ENCODE data around the gene KY.

Gene KY

DNA sequence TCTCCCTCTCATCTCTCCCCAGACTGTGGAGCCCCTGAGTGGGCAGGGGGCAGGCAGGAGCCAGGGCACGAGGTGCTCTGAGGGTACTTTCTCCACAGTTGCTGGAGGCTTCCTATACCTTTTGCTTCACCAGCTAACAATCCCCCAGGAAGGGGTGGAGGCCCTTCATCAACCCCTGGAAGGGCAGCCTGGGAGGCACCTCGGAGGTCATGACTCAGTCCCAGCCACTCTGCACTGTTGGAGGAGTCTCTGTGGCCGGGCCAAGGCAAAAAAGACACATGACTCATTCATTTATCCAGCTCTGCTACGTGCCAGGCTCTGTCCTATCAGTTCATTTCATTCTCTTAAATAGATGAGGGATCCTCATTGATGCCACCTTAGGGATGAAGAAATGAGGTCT, 15.6 kb upstream of the KY start:
- DNase-seq (ENCODE audit: insufficient read length) (no peak), FAIRE-seq (no peak)
- TF ChIP-seq POLR2AphosphoS5 (IDR thresholded peaks at IDR 0.05; ENCODE audit: low read depth, low read length) (no peak), POLR2A (IDR thresholded peaks at IDR 0.05; ENCODE audit: low read depth, low read length) (no peak), TAF1 (IDR thresholded peaks at IDR 0.05; ENCODE audit: borderline replicate concordance, low read depth, low read length) (no peak)

DNA sequence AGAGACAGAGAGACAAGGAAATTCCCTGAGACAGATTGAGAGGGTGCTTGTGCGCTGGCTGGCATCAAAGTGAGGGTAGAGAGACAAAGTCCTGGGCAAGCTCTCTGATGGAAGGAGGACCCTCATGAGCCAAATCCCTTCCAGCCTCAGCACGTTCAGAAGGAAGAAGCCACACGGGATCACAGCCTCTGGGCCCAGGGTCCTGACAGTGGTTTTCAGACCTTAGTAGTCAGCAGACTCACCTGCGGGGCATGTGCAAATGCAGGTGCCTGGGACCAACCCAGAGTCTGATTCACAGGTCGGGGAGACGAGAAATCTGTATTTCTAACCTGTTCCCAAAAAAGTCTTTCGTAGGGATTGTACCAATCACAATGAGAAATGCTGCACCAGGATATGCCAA, 15.2 kb upstream of the KY start:
- no peak for DNase-seq (ENCODE audit: insufficient read length)
- TF ChIP-seq POLR2A (IDR thresholded peaks at IDR 0.05; ENCODE audit: low read depth, low read length) (no peak), POLR2AphosphoS5 (IDR thresholded peaks at IDR 0.05; ENCODE audit: low read depth, low read length) (no peak), TAF1 (IDR thresholded peaks at IDR 0.05; ENCODE audit: borderline replicate concordance, low read depth, low read length) (no peak)
- FAIRE-seq, result no peak

DNA sequence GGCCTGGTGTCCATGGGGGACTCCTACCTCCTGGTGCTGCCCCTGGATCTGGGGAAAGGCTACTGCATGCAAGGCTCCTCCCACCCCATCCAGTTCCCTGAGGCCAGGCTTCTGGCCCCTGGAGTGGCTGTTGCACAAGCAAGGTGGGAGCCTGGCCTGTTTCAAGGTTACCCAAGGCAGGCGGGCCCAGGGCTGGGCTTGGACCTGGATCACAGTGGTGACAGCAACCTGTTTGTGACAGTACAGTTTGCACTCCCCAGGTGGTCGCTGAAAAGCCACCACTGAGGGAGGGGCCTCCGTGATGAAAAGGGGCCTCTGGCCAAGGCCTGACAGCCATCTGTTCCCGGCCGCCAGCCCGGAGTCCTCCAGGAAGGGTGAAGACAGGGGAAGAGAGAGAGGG, 14.4 kb upstream of the KY start:
- TF ChIP-seq POLR2AphosphoS5 (IDR thresholded peaks at IDR 0.05; ENCODE audit: low read depth, low read length) (no peak), POLR2A (IDR thresholded peaks at IDR 0.05; ENCODE audit: low read depth, low read length) (no peak), TAF1 (IDR thresholded peaks at IDR 0.05; ENCODE audit: borderline replicate concordance, low read depth, low read length) (no peak)
- FAIRE-seq (no peak), DNase-seq (ENCODE audit: insufficient read length) (no peak)

GRCh38 chr3:134663721-134664456, 13.1 kb upstream of the KY start:
- no peak for DNase-seq (ENCODE audit: insufficient read length)
- no peak for FAIRE-seq
- no peak for TF ChIP-seq POLR2AphosphoS5 (IDR thresholded peaks at IDR 0.05; ENCODE audit: low read depth, low read length)
- TF ChIP-seq POLR2A (IDR thresholded peaks at IDR 0.05; ENCODE audit: low read depth, low read length), result no peak
- no peak for TF ChIP-seq TAF1 (IDR thresholded peaks at IDR 0.05; ENCODE audit: borderline replicate concordance, low read depth, low read length)

DNA sequence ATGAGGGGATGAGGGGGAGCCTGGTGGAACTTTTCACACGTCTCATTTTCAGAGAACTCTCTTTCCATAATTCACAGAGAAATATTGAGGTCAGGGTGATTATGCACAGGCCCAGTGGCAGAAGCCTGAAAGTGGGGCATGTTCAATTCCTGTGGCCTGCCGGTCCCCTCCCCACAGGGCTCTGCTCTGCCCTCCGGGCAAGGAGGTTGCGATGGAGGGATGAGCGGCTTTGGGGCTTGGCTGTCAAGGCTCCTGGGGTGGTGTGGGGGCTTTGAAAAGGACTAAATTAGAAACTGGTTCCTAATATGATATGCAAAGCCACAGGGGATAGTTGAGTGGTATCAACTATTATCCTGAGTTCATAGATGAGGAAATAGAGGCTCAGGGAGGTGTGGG, 9.2 kb upstream of the KY start:
- FAIRE-seq (no peak), DNase-seq (ENCODE audit: insufficient read length) (no peak)
- TF ChIP-seq POLR2AphosphoS5 (IDR thresholded peaks at IDR 0.05; ENCODE audit: low read depth, low read length) (no peak), POLR2A (IDR thresholded peaks at IDR 0.05; ENCODE audit: low read depth, low read length) (no peak), TAF1 (IDR thresholded peaks at IDR 0.05; ENCODE audit: borderline replicate concordance, low read depth, low read length) (no peak)

GRCh38 chr3:134659391-134660045, 8.7 kb upstream of the KY start:
- DNase-seq (ENCODE audit: insufficient read length) (no peak), FAIRE-seq (no peak)
- TF ChIP-seq TAF1 (IDR thresholded peaks at IDR 0.05; ENCODE audit: borderline replicate concordance, low read depth, low read length) (no peak), POLR2A (IDR thresholded peaks at IDR 0.05; ENCODE audit: low read depth, low read length) (no peak), POLR2AphosphoS5 (IDR thresholded peaks at IDR 0.05; ENCODE audit: low read depth, low read length) (no peak)

DNA sequence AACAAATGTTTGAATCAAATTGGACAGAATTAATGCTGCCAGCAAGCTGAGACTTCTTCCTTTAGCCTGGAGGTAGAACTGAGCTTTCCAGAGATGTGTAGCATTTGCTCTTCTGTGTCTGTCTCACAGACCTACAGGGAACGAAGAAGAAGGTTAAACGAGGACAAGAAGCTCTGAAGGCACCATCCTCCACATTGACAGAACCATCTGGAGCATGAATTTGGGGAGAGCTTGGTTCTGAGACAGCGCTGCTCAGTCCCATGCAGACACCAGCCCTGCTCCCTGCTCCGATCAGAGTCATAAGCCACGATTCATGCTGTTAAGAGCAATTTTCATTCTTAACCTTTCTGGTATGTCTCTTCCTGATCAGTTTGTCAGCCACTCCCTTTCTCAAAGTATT, 7.7 kb upstream of the KY start:
- no peak for TF ChIP-seq POLR2AphosphoS5 (IDR thresholded peaks at IDR 0.05; ENCODE audit: low read depth, low read length)
- TF ChIP-seq POLR2A (IDR thresholded peaks at IDR 0.05; ENCODE audit: low read depth, low read length), result no peak
- TF ChIP-seq TAF1 (IDR thresholded peaks at IDR 0.05; ENCODE audit: borderline replicate concordance, low read depth, low read length), result no peak
- DNase-seq (ENCODE audit: insufficient read length) (no peak), FAIRE-seq (no peak)

DNA sequence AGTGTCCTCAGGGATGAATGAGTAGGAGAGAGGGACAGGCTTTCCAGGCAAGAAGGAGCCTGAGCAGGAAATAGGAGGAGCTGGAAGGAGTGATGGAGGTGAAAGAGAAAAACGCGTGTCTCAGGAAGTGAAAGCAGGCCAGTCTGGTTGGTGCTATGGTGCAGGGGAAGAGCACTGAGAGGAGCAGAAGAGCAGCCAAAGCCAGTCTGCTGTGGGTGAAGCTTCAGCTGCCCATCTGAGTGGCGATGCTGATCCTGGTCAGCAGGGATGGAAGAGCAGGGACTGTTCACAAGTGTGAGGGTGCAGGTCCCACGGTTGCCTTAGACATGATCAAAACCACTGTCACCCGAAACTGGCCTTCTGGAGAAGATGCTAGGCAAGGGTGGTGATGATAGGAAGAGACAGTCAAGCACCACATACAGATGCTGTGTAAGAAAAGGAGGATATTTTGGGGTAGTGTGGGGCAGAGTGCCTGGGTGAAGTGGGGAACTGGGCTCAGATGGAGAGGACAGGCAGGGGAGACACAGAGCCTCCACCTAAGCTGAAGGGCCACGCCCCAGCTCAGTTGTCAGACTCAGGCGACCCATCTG, 5.5 kb upstream of the KY start:
- no peak for TF ChIP-seq POLR2A (IDR thresholded peaks at IDR 0.05; ENCODE audit: low read depth, low read length)
- TF ChIP-seq POLR2AphosphoS5 (IDR thresholded peaks at IDR 0.05; ENCODE audit: low read depth, low read length), result no peak
- TF ChIP-seq TAF1 (IDR thresholded peaks at IDR 0.05; ENCODE audit: borderline replicate concordance, low read depth, low read length), result no peak
- DNase-seq (ENCODE audit: insufficient read length) (no peak), FAIRE-seq (no peak)

DNA sequence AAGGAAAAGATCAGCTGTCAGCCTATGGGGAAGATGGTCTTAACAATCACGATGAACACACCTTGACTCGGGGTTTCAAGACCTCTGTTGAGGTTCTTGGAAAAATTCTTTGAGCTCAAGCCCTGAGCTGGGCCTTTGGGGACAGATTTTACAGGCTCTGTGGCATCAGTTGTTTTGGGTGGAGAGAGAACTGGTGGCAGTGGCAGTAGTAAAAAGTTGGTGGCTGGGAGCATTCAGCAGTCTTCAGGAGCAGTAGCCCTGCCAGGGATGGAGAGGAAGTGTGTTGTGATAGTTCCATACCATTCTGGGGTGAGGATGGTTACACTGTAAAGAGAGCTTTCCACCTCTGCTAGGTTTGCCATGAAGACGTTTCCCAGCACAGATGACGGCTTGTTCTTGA, 4.9 kb upstream of the KY start:
- no peak for TF ChIP-seq TAF1 (IDR thresholded peaks at IDR 0.05; ENCODE audit: borderline replicate concordance, low read depth, low read length)
- TF ChIP-seq POLR2A (IDR thresholded peaks at IDR 0.05; ENCODE audit: low read depth, low read length), result no peak
- TF ChIP-seq POLR2AphosphoS5 (IDR thresholded peaks at IDR 0.05; ENCODE audit: low read depth, low read length), result no peak
- no peak for DNase-seq (ENCODE audit: insufficient read length)
- FAIRE-seq, result no peak

- TF ChIP-seq POLR2A (IDR thresholded peaks at IDR 0.05; ENCODE audit: low read depth, low read length) (no peak), TAF1 (IDR thresholded peaks at IDR 0.05; ENCODE audit: borderline replicate concordance, low read depth, low read length) (no peak), POLR2AphosphoS5 (IDR thresholded peaks at IDR 0.05; ENCODE audit: low read depth, low read length) (no peak)
- DNase-seq (ENCODE audit: insufficient read length) (no peak), FAIRE-seq (no peak)
These were observed 3.2 kb upstream of the KY start for GRCh38 chr3:134654031-134654430.

GRCh38 chr3:134652886-134653630, 2.2 kb upstream of the KY start:
- no peak for TF ChIP-seq POLR2AphosphoS5 (IDR thresholded peaks at IDR 0.05; ENCODE audit: low read depth, low read length)
- TF ChIP-seq TAF1 (IDR thresholded peaks at IDR 0.05; ENCODE audit: borderline replicate concordance, low read depth, low read length), result no peak
- TF ChIP-seq POLR2A (IDR thresholded peaks at IDR 0.05; ENCODE audit: low read depth, low read length), result no peak
- DNase-seq (ENCODE audit: insufficient read length) (no peak), FAIRE-seq (no peak)
